Activated T-cell treated with anti-CD3 and anti-CD28 coated beads, Interleukin-2, amount 50 U/mL, for 4 hours (primary cell): ENCODE data around the gene CD2AP. TPM values are rescaled to one million over a fixed set of nuclear protein-coding genes. Genes with fewer than 3 reads are reported as not detected.
"Not testable (repeated sequence)": the region's sequence is repeated elsewhere in the genome, so short reads cannot be mapped to it uniquely, and the experiment has no call there.

Experiments
- ATAC-seq, 2 donors: fragments of 200-7000 bp; cut with Tn5 transposase; one replicate each; pipeline ENCODE4 v1.10.0; 2021
- DNase-seq: peaks from one replicate; pipeline ENCODE4 v3.0.0-alpha.2; 2020
- H3K27me3 Mint-ChIP-seq: one replicate; pipeline ENCODE4 v1.8.0; 2021; ENCODE audit warnings: low read depth, mixed read lengths
- H3K36me3 Mint-ChIP-seq: one replicate; pipeline ENCODE4 v1.8.0; 2022; ENCODE audit warnings: mixed read lengths; ENCODE audit not compliant: insufficient read depth
- H3K4me1 Mint-ChIP-seq: one replicate; pipeline ENCODE4 v1.8.0; 2021; ENCODE audit warnings: low read depth, mixed read lengths
- H3K4me3 Mint-ChIP-seq: one replicate; pipeline ENCODE4 v1.8.0; 2021; ENCODE audit warnings: mild to moderate bottlenecking, moderate library complexity, mixed read lengths
- H3K9me3 Mint-ChIP-seq: one replicate; pipeline ENCODE4 v1.8.0; 2021; ENCODE audit warnings: mixed read lengths
- total RNA-seq, 3 donors: library from RNA; stranded (reverse); gene quantifications; one replicate each; pipeline ENCODE4 v1.2.1, GENCODE V29; 2021

Gene CD2AP
- total RNA-seq, 3 donors from 2014 or later: 25.9 to 31.3 (median 28.8) TPM

DNA sequence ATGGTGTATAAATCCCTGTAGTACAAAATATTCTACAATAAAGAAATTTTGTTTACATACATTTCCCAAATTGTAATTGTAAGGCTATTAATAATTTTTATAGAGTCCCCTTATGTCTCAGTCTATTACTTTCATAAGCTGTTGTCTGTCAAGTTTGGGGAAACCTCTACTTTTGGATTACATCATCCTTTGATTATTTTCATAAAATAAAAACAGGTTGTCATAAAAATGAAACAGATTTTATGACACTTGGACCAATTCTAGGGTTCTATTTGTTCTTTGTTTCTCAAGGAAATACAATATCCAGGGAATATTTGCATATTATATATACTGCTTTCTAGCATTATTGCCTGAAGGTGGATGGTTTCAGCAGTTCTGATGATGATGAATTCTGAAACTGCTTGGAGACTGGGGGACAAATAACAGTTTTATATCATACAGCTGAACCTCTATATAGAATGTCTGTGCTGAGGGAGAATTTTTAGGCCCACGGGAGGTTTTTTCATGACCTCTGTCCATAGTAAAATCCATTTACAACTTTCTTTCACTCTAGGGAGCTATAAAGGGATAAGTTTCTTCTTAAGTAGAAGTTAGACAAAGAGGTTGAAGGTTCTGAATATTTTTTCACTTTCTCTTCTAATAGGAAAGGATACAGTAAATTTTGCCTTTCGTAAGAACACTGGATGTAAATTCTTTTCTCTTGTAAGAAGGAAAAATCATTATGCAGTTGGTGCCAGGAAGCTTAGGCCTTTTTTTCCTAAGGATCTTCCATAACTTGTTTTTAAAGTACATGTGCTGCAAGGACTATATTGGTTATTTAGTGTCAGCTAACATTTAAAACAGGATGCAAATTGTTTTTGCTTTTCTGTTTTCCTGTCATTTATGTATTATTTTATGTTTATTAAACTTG, 58.0 kb downstream of the CD2AP start:
- peaks cover 10% of the 10 kb centered on the region for H3K4me1 Mint-ChIP-seq
- DNase-seq (no peak), ATAC-seq (no peak)
- peaks cover 24% of the 10 kb centered on the region for H3K36me3 Mint-ChIP-seq
- H3K27me3 Mint-ChIP-seq: no peaks in the 10 kb centered on the region
- H3K9me3 Mint-ChIP-seq: no peaks in the 10 kb centered on the region
- H3K4me3 Mint-ChIP-seq: no peak overlapping the region

GRCh38 chr6:47536816-47537401, 59.3 kb downstream of the CD2AP start:
- no peak for ATAC-seq
- Mint-ChIP-seq H3K4me3 (no peak overlapping the region), H3K4me1 (peaks cover 10% of the 10 kb centered on the region), H3K9me3 (no peaks in the 10 kb centered on the region), H3K36me3 (peaks cover 22% of the 10 kb centered on the region), H3K27me3 (no peaks in the 10 kb centered on the region)
- DNase-seq: no peak

- no peaks in the 10 kb centered on the region for H3K27me3 Mint-ChIP-seq
- ATAC-seq (no peak), DNase-seq (no peak)
- H3K9me3 Mint-ChIP-seq: no peaks in the 10 kb centered on the region
- peaks cover 15% of the 10 kb centered on the region for H3K4me1 Mint-ChIP-seq
- H3K36me3 Mint-ChIP-seq: peaks cover 45% of the 10 kb centered on the region
- H3K4me3 Mint-ChIP-seq: no peak overlapping the region
These were observed 67.6 kb downstream of the CD2AP start for GRCh38 chr6:47545223-47545622.

GRCh38 chr6:47551670-47552069, 74.1 kb downstream of the CD2AP start:
- no peak for ATAC-seq
- no peak overlapping the region for H3K4me3 Mint-ChIP-seq
- no peak for DNase-seq
- no peaks in the 10 kb centered on the region for H3K9me3 Mint-ChIP-seq
- peaks cover 10% of the 10 kb centered on the region for H3K4me1 Mint-ChIP-seq
- peaks cover 35% of the 10 kb centered on the region for H3K36me3 Mint-ChIP-seq
- no peaks in the 10 kb centered on the region for H3K27me3 Mint-ChIP-seq

- no peak for DNase-seq
- H3K4me1 Mint-ChIP-seq: peaks cover 7% of the 10 kb centered on the region
- H3K4me3 Mint-ChIP-seq: no peak overlapping the region
- H3K9me3 Mint-ChIP-seq: no peaks in the 10 kb centered on the region
- H3K36me3 Mint-ChIP-seq: peaks cover 36% of the 10 kb centered on the region
- ATAC-seq: no peak
- no peaks in the 10 kb centered on the region for H3K27me3 Mint-ChIP-seq
These were observed 74.7 kb downstream of the CD2AP start for GRCh38 chr6:47552319-47552718.

- H3K36me3 Mint-ChIP-seq: peaks cover 33% of the 10 kb centered on the region
- ATAC-seq, H3K27me3 Mint-ChIP-seq, H3K4me3 Mint-ChIP-seq, H3K9me3 Mint-ChIP-seq, H3K4me1 Mint-ChIP-seq, DNase-seq: not testable (repeated sequence)
These were observed 75.7 kb downstream of the CD2AP start for GRCh38 chr6:47553243-47553642.

DNA sequence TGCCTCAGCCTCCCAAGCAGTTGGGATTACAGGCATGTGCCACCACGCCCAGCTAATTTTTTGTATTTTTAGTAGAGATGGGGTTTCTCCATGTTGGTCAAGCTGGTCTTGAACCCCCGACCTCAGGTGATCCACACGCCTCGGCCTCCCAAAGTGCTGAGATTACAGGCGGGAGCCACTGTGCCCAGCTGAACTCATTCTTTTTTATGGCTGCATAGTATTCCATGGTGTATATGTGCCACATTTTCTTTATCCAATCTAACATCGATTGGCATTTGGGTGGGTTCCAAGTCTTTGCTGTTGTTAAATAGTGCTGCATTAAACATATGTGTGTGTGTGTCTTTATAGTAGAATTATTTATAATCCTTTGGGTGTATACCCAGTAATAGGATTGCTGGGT, 78.9 kb downstream of the CD2AP start:
- not testable (repeated sequence) for ATAC-seq, H3K4me1 Mint-ChIP-seq, H3K27me3 Mint-ChIP-seq, DNase-seq, H3K4me3 Mint-ChIP-seq, H3K9me3 Mint-ChIP-seq
- peaks cover 31% of the 10 kb centered on the region for H3K36me3 Mint-ChIP-seq

- no peaks in the 10 kb centered on the region for H3K9me3 Mint-ChIP-seq
- DNase-seq: no peak
- H3K4me1 Mint-ChIP-seq: peaks cover 4% of the 10 kb centered on the region
- H3K4me3 Mint-ChIP-seq: no peak overlapping the region
- ATAC-seq: no peak
- H3K27me3 Mint-ChIP-seq: no peaks in the 10 kb centered on the region
- peaks cover 28% of the 10 kb centered on the region for H3K36me3 Mint-ChIP-seq
These were observed 85.6 kb downstream of the CD2AP start for GRCh38 chr6:47563162-47563561.

DNA sequence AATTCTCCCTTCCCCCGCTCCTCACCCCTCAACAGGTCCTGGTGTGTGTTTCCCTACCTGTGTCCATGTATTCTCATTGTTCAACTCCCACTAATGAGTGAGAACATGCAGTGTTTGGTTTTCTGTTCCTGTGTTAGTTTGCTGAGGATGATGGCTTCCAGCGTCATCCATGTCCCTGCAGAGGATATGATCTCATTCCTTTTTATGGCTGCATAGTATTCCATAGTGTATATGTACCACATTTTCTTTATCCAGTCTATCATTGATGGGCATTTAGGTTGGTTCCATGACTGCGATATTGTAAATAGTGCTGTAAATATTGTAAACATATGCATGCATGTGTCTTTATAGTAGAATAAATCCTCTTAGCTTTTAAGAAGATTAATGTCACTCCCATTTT, 89.0 kb downstream of the CD2AP start:
- not testable (repeated sequence) for ATAC-seq, DNase-seq, H3K4me1 Mint-ChIP-seq, H3K9me3 Mint-ChIP-seq, H3K4me3 Mint-ChIP-seq, H3K27me3 Mint-ChIP-seq
- H3K36me3 Mint-ChIP-seq: peaks cover 15% of the 10 kb centered on the region

DNA sequence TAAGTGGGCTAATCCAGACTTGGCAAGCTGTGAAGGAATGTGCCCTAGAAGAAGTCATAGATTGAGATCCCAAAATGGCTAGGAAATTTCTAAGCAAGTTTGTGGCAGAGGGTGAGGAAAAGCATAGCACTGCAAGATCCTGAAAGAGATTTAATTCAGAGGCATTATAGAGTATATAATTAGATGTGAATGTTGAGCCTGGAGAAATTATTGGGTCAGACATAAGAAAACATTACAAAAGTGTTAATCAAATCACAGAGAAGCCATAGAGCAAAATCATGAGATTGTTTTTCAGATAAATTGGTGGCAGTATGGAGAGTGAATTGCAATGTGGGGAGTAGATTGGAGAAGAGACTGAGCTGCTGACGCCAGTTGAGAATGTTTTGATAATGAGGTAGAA, 90.0 kb downstream of the CD2AP start:
- DNase-seq (no peak), ATAC-seq (no peak)
- H3K4me1 Mint-ChIP-seq: peaks cover 8% of the 10 kb centered on the region
- H3K27me3 Mint-ChIP-seq: no peaks in the 10 kb centered on the region
- H3K4me3 Mint-ChIP-seq: no peak overlapping the region
- H3K9me3 Mint-ChIP-seq: no peaks in the 10 kb centered on the region
- peaks cover 15% of the 10 kb centered on the region for H3K36me3 Mint-ChIP-seq

GRCh38 chr6:47571488-47571887, 93.9 kb downstream of the CD2AP start:
- no peak overlapping the region for H3K4me3 Mint-ChIP-seq
- peaks cover 6% of the 10 kb centered on the region for H3K4me1 Mint-ChIP-seq
- H3K9me3 Mint-ChIP-seq: no peaks in the 10 kb centered on the region
- ATAC-seq: no peak
- H3K36me3 Mint-ChIP-seq: peaks cover 7% of the 10 kb centered on the region
- H3K27me3 Mint-ChIP-seq: no peaks in the 10 kb centered on the region
- DNase-seq: no peak

DNA sequence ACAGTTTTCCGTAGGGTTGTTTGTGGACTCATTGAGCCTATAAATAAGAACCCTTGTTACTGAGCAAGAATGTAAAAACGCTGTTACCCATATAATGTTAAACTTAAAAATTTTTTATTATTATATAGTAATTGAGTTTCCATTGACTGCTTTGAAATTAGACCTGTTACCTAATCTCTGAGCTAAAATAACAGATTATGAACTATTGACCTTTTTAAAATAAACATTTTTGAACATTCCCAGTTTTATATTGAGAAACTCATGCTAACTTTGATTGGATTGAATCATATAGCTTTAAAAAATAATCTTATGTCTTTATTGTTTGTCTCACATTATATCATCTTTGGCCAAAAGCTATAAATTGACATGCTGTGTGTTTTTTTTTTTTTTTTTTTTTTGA, 95.5 kb downstream of the CD2AP start:
- Mint-ChIP-seq H3K4me3 (no peak overlapping the region), H3K9me3 (no peaks in the 10 kb centered on the region), H3K36me3 (peaks cover 6% of the 10 kb centered on the region), H3K4me1 (peaks cover 6% of the 10 kb centered on the region), H3K27me3 (no peaks in the 10 kb centered on the region)
- ATAC-seq: no peak
- no peak for DNase-seq

DNA sequence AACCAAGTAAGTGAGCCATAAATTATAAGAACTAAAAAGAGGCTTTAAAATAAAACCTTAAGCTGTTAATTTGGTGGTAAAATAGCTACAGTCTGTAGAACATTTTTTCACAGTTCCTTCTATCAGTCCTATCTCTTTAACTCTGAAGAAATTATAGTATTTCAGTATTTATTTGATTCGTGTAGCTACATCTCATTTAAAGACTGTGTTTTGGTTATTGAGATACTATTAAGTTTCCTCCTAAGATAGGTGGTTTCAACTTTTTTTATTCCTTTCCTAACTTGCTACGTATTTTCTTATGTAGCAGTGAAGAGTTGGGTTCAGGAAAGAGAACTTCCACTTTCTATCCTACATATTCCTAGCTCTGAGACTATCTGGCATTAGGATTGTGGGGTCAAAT, 97.2 kb downstream of the CD2AP start:
- Mint-ChIP-seq H3K9me3 (no peaks in the 10 kb centered on the region), H3K36me3 (peaks cover 6% of the 10 kb centered on the region), H3K4me3 (no peak overlapping the region), H3K27me3 (no peaks in the 10 kb centered on the region), H3K4me1 (peaks cover 6% of the 10 kb centered on the region)
- ATAC-seq: no peak
- no peak for DNase-seq

GRCh38 chr6:47579040-47579439, 101.5 kb downstream of the CD2AP start:
- Mint-ChIP-seq H3K4me3 (no peak overlapping the region), H3K27me3 (no peaks in the 10 kb centered on the region), H3K9me3 (no peaks in the 10 kb centered on the region), H3K36me3 (peaks cover 23% of the 10 kb centered on the region), H3K4me1 (no peaks in the 10 kb centered on the region)
- DNase-seq: no peak
- no peak for ATAC-seq

- peaks cover 31% of the 10 kb centered on the region for H3K36me3 Mint-ChIP-seq
- ATAC-seq (no peak), DNase-seq (no peak)
- no peak overlapping the region for H3K4me3 Mint-ChIP-seq
- H3K27me3 Mint-ChIP-seq: no peaks in the 10 kb centered on the region
- no peaks in the 10 kb centered on the region for H3K4me1 Mint-ChIP-seq
- H3K9me3 Mint-ChIP-seq: no peaks in the 10 kb centered on the region
These were observed 104.0 kb downstream of the CD2AP start for GRCh38 chr6:47581591-47581990.
